ENCODE results near the gene ZNF532. TPM values are rescaled to one million over a fixed set of nuclear protein-coding genes. Genes with fewer than 3 reads are reported as not detected.

ZNF532 gene
- total RNA-seq, 6 experiments from 2014 or later, result 43.1 to 56.6 (median 50.1) TPM

- TF ChIP-seq CTCF (IDR thresholded peaks at IDR 0.05), result no peak
- Mint-ChIP-seq H3K27ac (peak overlapping the region; percentile 50; the same call in 1 of the 2 replicates), H3K36me3 (ENCODE audit: low read depth) (peaks cover 25% of the 10 kb centered on the region), H3K27me3 (ENCODE audit: insufficient read depth) (peaks cover 3% of the 10 kb centered on the region), H3K4me1 (ENCODE audit: low read depth) (peaks cover 27% of the 10 kb centered on the region), H3K9me3 (no peaks in the 10 kb centered on the region), H3K4me3 (peak overlapping the region; percentile 50; the same call in 1 of the 2 replicates)
- no peak for DNase-seq
Measured at GRCh38 chr18:58975296-58975695, 110.6 kb downstream of the ZNF532 start.

- no peak for DNase-seq
- H3K27me3 Mint-ChIP-seq (ENCODE audit: insufficient read depth), result peaks cover 3% of the 10 kb centered on the region
- H3K4me3 Mint-ChIP-seq, result peak overlapping the region; percentile 50; the same call in 1 of the 2 replicates
- H3K36me3 Mint-ChIP-seq (ENCODE audit: low read depth), result peaks cover 30% of the 10 kb centered on the region
- no peak for TF ChIP-seq CTCF (IDR thresholded peaks at IDR 0.05)
- H3K9me3 Mint-ChIP-seq, result no peaks in the 10 kb centered on the region
- H3K27ac Mint-ChIP-seq, result peak overlapping the region; percentile 50; the same call in 1 of the 2 replicates
- peaks cover 29% of the 10 kb centered on the region for H3K4me1 Mint-ChIP-seq (ENCODE audit: low read depth)
Measured at GRCh38 chr18:58975781-58976180, 111.1 kb downstream of the ZNF532 start.

GRCh38 chr18:58977223-58977622 is 112.5 kb downstream of the ZNF532 start:
- H3K27ac Mint-ChIP-seq, result no peak overlapping the region
- no peak for TF ChIP-seq CTCF (IDR thresholded peaks at IDR 0.05)
- H3K27me3 Mint-ChIP-seq (ENCODE audit: insufficient read depth), result peaks cover 3% of the 10 kb centered on the region
- H3K36me3 Mint-ChIP-seq (ENCODE audit: low read depth), result peaks cover 35% of the 10 kb centered on the region
- DNase-seq, result no peak
- H3K4me1 Mint-ChIP-seq (ENCODE audit: low read depth), result peaks cover 35% of the 10 kb centered on the region
- no peak overlapping the region for H3K4me3 Mint-ChIP-seq
- H3K9me3 Mint-ChIP-seq, result no peaks in the 10 kb centered on the region

GRCh38 chr18:58977801-58978200 is 113.1 kb downstream of the ZNF532 start:
- no peak overlapping the region for H3K4me3 Mint-ChIP-seq
- H3K27ac Mint-ChIP-seq, result no peak overlapping the region
- H3K36me3 Mint-ChIP-seq (ENCODE audit: low read depth), result peaks cover 33% of the 10 kb centered on the region
- H3K9me3 Mint-ChIP-seq, result no peaks in the 10 kb centered on the region
- H3K27me3 Mint-ChIP-seq (ENCODE audit: insufficient read depth), result peaks cover 3% of the 10 kb centered on the region
- no peak for TF ChIP-seq CTCF (IDR thresholded peaks at IDR 0.05)
- H3K4me1 Mint-ChIP-seq (ENCODE audit: low read depth), result peaks cover 35% of the 10 kb centered on the region
- no peak for DNase-seq

GRCh38 chr18:58978916-58979315 is 114.2 kb downstream of the ZNF532 start:
- Mint-ChIP-seq H3K36me3 (ENCODE audit: low read depth) (peaks cover 42% of the 10 kb centered on the region), H3K27me3 (ENCODE audit: insufficient read depth) (peaks cover 3% of the 10 kb centered on the region), H3K9me3 (no peaks in the 10 kb centered on the region), H3K4me1 (ENCODE audit: low read depth) (peaks cover 35% of the 10 kb centered on the region), H3K27ac (no peak overlapping the region), H3K4me3 (no peak overlapping the region)
- no peak for DNase-seq
- no peak for TF ChIP-seq CTCF (IDR thresholded peaks at IDR 0.05)

- DNase-seq, result no peak
Measured at GRCh38 chr18:58979615-58980014, 114.9 kb downstream of the ZNF532 start.

More at GRCh38 chr18:58979615-58980014, 114.9 kb downstream of the ZNF532 start:
- peaks cover 39% of the 10 kb centered on the region for H3K36me3 Mint-ChIP-seq (ENCODE audit: low read depth)
- TF ChIP-seq CTCF (IDR thresholded peaks at IDR 0.05), result no peak
- H3K27me3 Mint-ChIP-seq (ENCODE audit: insufficient read depth), result peaks cover 3% of the 10 kb centered on the region
- no peaks in the 10 kb centered on the region for H3K9me3 Mint-ChIP-seq
- H3K27ac Mint-ChIP-seq, result no peak overlapping the region
- no peak overlapping the region for H3K4me3 Mint-ChIP-seq
- H3K4me1 Mint-ChIP-seq (ENCODE audit: low read depth), result peaks cover 35% of the 10 kb centered on the region
